ENCODE results near the gene UBALD1. TPM values are rescaled to one million over a fixed set of nuclear protein-coding genes. Genes with fewer than 3 reads are reported as not detected.

The UBALD1 gene
- total RNA-seq, 2 experiments from 2014 or later: 13.4 to 13.5 TPM

DNA sequence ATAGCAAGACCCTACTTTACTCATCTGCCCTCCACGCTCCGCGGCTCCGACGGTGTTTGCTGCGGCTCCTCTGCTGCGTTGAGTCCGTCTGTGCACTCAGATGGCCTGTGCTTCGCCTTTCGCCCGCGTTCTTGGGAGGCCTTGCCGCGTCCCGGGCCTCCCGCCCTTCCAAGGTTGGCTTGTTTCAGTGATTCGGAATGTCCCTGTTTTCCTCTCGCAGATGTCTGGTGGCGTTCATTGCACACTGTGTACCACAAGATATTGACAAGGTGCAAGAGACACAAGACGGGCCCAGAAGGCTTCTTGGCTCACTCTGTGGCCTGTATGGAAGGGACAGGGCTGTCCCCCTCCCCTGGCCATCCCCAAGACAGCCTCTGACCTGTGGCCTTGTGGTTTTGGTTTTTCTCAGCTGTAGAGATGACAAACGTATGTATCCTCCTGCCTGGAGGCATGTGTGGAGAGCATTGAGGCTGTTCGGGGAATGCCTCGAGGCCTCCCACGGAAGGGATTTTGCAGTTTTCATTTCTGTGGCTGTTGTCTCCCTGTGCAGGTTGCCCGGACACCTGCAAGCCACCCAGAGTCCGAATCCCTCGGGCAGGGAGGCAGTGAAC is 25.3 kb upstream of the UBALD1 start:
- no peak overlapping the region for H3K27ac Mint-ChIP-seq
- no peaks in the 10 kb centered on the region for H3K9me3 Mint-ChIP-seq
- DNase-seq: no peak
- CTCF ChIA-PET: interaction anchor here (1.2 kb wide), 1 partner anchor 10 kb away, joined by 4 read pairs; no protein-coding TSS in a partner anchor
- peaks cover 5% of the 10 kb centered on the region for H3K36me3 Mint-ChIP-seq
- peaks cover 23% of the 10 kb centered on the region for H3K4me1 Mint-ChIP-seq (ENCODE audit: low read depth)
- no peak overlapping the region for H3K4me3 Mint-ChIP-seq
- POLR2A ChIA-PET: no interaction called here
- H3K27me3 Mint-ChIP-seq: no peaks in the 10 kb centered on the region
- intact Hi-C loops (cut with micrococcal nuclease): no loop called here

DNA sequence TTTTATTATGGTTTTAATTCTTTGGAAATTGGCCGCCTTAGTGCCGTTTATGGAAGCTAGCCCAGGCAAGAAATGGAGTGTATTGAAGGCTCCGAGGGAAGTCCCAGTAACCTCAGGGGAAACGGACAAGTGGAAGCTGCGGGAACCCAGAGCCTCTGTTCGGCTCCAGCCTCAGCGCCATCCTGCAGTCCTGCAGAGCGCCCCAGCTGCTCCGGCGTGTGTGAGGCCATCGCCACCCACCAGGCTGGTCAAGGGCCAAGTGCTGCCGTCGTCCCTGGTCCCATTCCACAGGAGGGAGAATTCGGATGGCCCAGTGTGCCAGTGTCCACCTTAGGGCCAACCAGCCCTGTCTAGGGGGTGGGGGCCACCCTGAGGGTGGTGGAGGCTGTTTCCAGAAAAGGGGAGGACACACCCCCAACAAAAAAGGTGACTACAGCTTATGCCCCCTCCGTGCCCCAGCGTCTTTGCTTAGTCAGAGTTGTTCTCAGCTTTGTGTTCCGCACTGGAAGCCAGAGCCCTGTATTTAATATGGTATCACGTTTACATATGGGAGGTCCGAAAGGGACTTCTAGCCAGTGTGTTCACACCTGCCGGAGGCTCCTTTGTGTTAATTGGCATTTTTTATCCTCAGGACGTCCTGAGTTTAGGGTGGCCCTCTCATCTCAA is 22.9 kb upstream of the UBALD1 start:
- no peak overlapping the region for H3K4me3 Mint-ChIP-seq
- ChIA-PET CTCF (interaction anchor here (0.6 to 2.6 kb wide), 3 partner anchors 10 to 14 kb away, joined by 3 to 9 read pairs (median 6); partner anchors contain the start of gene MGRN1), POLR2A (interaction anchor here (1.2 kb wide), 1 partner anchor 13 kb away, joined by 3 read pairs; no protein-coding TSS in a partner anchor)
- no peak overlapping the region for H3K27ac Mint-ChIP-seq
- no peak for DNase-seq
- intact Hi-C loops (cut with micrococcal nuclease): no loop called here
- no peaks in the 10 kb centered on the region for H3K9me3 Mint-ChIP-seq
- H3K4me1 Mint-ChIP-seq (ENCODE audit: low read depth): peaks cover 23% of the 10 kb centered on the region
- no peaks in the 10 kb centered on the region for H3K27me3 Mint-ChIP-seq
- H3K36me3 Mint-ChIP-seq: peaks cover 5% of the 10 kb centered on the region

DNA sequence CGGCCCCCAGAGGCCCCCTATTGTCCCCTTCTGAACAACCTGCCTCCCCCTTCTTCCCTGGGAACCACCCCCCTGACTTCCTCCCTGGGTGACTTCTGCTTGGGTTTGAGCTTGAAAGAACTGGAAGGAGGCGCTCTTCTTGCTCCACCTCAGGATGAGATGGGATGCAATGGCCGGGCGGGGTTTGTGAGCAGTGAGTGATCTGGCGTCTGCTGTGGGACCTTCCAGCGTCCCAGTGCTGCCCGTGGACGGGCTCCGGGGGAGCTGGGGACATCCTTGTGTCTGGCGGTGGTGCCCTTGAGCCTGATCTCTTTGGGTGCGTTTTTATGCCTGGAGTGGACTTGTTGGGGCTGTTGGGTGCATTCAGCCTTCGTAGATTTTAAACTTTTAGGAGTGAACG is 21.5 kb upstream of the UBALD1 start:
- Mint-ChIP-seq H3K9me3 (peaks cover 5% of the 10 kb centered on the region), H3K27me3 (no peaks in the 10 kb centered on the region), H3K36me3 (peaks cover 10% of the 10 kb centered on the region), H3K4me1 (ENCODE audit: low read depth) (peaks cover 25% of the 10 kb centered on the region), H3K4me3 (no peak overlapping the region), H3K27ac (no peak overlapping the region)
- no peak for DNase-seq
- CTCF ChIA-PET: interaction anchor here (1.3 to 2.6 kb wide), 2 partner anchors 12 to 15 kb away, joined by 5 to 9 read pairs; partner anchors contain the start of gene MGRN1
- POLR2A ChIA-PET: no interaction called here
- intact Hi-C loops (cut with micrococcal nuclease): no loop called here

DNA sequence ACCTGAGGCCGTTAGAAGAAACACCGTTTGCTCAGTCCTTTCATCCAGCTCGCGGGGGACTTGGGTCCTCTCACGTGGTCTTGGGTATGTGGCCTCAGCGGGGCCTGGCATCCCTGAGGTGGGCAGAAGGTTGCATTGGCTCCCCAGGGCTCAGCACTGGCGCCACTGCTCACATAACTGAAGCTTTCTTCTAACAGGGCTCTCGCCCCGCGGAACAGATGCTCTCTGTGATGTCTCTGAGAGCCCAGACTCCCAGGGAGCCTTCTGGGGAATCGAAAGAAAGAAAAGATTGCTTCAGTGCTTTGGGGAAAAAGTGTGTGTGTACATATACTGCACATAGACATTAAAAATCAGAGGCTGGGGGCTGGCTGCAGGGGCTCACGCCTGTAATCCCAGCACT is 20.1 kb upstream of the UBALD1 start:
- peaks cover 15% of the 10 kb centered on the region for H3K4me1 Mint-ChIP-seq (ENCODE audit: low read depth)
- H3K4me3 Mint-ChIP-seq: no peak overlapping the region
- intact Hi-C loops (cut with micrococcal nuclease): no loop called here
- DNase-seq: no peak
- no peak overlapping the region for H3K27ac Mint-ChIP-seq
- no peaks in the 10 kb centered on the region for H3K27me3 Mint-ChIP-seq
- ChIA-PET CTCF (interaction anchor here (0.8 kb wide), 1 partner anchor 15 kb away, joined by 6 read pairs; no protein-coding TSS in a partner anchor), POLR2A (interaction anchor here (0.6 kb wide), 1 partner anchor 147 kb away, joined by 3 read pairs; no protein-coding TSS in a partner anchor)
- H3K9me3 Mint-ChIP-seq: peaks cover 9% of the 10 kb centered on the region
- H3K36me3 Mint-ChIP-seq: peaks cover 14% of the 10 kb centered on the region

DNA sequence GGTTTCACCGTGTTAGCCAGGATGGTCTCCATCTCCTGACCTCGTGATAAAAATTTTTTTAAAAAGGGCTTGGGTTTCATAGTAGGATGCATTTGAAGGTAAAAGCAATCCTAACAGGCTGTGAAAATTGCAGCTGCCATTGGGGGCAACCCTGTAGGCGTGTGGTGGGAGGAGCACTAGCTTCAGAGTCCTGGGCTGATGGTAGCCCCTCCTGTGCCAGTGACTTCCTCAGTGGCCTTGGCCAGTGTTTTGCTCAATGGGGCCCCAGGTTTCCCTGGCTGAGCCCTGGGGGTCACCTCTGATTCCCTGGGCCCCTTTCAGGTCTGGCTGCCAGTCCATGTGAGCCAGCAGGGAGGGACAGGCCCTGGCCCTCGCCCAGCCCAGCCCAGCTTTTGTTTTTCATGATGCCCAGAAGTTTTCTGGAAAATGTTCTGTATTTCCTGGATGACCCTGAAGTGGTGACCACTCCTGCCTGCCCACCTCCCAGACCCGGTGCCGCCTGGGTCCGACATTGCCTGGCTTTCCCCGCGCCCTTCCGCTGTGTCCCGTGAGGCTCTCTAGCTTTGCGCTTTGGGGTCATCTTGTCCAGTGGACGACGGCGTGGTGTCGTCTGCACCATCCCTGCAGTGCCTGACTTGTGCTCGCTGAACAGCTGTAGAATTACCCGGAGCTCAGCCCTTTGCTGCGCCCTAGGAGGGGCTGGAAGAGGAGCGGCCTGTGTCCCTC is 19.4 kb upstream of the UBALD1 start:
- Mint-ChIP-seq H3K9me3 (peaks cover 9% of the 10 kb centered on the region), H3K36me3 (peaks cover 16% of the 10 kb centered on the region), H3K27me3 (no peaks in the 10 kb centered on the region), H3K27ac (no peak overlapping the region), H3K4me1 (ENCODE audit: low read depth) (peaks cover 14% of the 10 kb centered on the region), H3K4me3 (no peak overlapping the region)
- intact Hi-C loops (cut with micrococcal nuclease): no loop called here
- ChIA-PET POLR2A (no interaction called here), CTCF (interaction anchor here (1.2 kb wide), 1 partner anchor 10 kb away, joined by 4 read pairs; the partner anchor contains the start of gene MGRN1)
- no peak for DNase-seq

DNA sequence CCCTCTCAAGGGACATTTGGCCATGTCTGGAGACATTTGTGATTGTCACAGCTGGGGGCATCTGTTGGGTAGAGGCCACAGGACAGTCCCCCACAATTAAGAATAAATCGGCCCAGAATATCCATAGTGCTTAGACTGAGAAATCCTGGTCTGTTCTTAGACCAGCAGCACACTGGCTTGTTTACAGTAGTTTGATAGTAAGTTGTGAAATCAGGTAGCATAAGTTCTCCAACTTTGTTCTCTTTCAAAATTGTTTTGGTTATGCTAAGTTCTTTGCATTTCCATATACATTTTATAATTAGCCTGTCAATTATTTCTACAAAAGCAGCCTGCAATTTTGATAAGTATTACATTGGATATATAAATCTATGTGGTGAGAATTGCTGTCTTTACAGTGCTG is 16.8 kb upstream of the UBALD1 start:
- CTCF ChIA-PET: interaction anchor here (2.0 kb wide), 1 partner anchor 18 kb away, joined by 6 read pairs; no protein-coding TSS in a partner anchor
- Mint-ChIP-seq H3K27me3 (no peaks in the 10 kb centered on the region), H3K36me3 (peaks cover 16% of the 10 kb centered on the region), H3K9me3 (peaks cover 9% of the 10 kb centered on the region), H3K4me1 (ENCODE audit: low read depth) (peaks cover 20% of the 10 kb centered on the region), H3K27ac (no peak overlapping the region), H3K4me3 (no peak overlapping the region)
- POLR2A ChIA-PET: no interaction called here
- DNase-seq: no peak
- intact Hi-C loops (cut with micrococcal nuclease): no loop called here

DNA sequence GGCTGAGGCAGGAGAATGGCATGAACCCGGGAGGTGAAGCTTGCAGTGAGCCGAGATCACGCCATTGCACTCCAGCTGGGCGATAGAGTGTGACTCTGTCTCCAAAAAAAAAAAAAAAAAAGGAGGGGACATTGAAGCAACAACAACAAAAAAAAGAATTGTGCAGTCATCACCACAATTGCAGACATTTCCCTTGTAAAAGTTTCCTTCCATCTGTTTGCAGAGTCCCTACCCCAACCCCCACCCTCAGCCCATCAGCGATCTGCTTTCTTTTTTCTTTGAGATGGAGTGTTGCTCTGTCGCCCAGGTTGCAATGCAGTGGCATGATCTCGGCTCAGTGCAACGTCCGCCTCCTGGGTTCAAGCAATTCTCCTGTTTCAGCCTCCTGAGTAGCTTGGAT is 13.6 kb upstream of the UBALD1 start:
- intact Hi-C loops (cut with micrococcal nuclease): no loop called here
- POLR2A ChIA-PET: no interaction called here
- no peak for DNase-seq

DNA sequence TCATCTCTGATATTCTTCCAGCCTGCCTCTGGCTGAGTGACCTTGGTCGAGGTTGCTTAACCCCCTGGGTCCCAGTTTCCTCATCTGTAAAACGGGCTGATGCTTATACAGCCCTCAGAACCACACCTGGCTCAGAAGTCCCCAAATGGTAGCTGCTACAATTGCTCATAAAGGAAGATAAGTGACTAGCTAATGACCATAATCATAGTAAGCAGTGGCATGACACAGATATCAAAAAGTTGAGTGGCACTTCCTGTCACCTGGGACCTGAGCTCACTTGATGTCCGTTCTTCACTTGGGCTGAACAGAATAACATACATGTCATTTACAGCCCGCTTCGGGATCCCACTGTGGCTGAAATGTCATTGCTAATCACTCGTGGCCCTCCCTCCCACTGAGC is 11.7 kb upstream of the UBALD1 start:
- intact Hi-C loops (cut with micrococcal nuclease): no loop called here
- H3K4me1 Mint-ChIP-seq (ENCODE audit: low read depth): peaks cover 33% of the 10 kb centered on the region
- peaks cover 5% of the 10 kb centered on the region for H3K9me3 Mint-ChIP-seq
- no peaks in the 10 kb centered on the region for H3K27me3 Mint-ChIP-seq
- ChIA-PET CTCF (interaction anchor here (4.2 kb wide), 2 partner anchors 11 to 24 kb away, joined by 32 to 50 read pairs; partner anchors contain the start of gene UBALD1), POLR2A (no interaction called here)
- H3K4me3 Mint-ChIP-seq: peak overlapping the region; percentile 99
- peak overlapping the region; percentile 95 for H3K27ac Mint-ChIP-seq
- DNase-seq: no peak
- H3K36me3 Mint-ChIP-seq: peaks cover 12% of the 10 kb centered on the region

More for the DNA sequence above, 13.6 kb upstream of the UBALD1 start:
- Mint-ChIP-seq H3K36me3 (peaks cover 16% of the 10 kb centered on the region), H3K27me3 (no peaks in the 10 kb centered on the region), H3K9me3 (peaks cover 9% of the 10 kb centered on the region), H3K4me1 (ENCODE audit: low read depth) (peaks cover 33% of the 10 kb centered on the region), H3K4me3 (no peak overlapping the region), H3K27ac (peak overlapping the region; percentile 8)
- CTCF ChIA-PET: no interaction called here

DNA sequence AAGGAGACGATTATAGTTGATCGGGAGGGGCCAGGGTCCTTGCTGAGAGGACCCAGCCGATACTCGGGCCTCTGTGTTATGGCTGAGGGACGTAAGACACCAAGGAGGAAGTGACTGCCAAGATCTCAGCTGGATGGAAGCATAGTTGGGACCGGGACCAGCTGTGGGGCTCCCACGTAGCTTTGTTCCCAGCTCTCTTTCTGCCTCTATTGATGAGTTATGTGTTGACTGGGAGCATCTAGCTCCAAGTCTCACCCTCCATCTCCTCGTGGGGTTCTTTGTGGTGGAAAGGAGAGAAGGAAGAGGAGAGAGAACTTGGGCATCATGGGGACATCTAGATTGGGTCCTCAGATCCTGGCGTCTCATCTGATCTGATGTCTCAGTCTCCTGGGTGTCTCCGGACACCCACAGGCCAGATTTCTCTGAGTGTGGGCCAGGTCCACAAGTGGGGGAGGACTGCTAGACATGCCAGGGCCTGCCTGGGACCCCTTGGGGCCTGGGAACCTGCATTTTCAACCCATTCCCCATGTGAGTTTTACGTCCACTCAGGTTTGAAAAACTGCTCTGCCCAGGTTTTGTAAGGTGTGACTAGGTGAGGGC is 11.0 kb upstream of the UBALD1 start:
- H3K36me3 Mint-ChIP-seq: peaks cover 7% of the 10 kb centered on the region
- DNase-seq: no peak
- intact Hi-C loops (cut with micrococcal nuclease): loop anchor here (2.0 kb wide), 2 partner anchors 141 to 211 kb away; partner anchors contain the start of gene ZNF500
- peak overlapping the region; percentile 95 for H3K27ac Mint-ChIP-seq
- peaks cover 29% of the 10 kb centered on the region for H3K4me1 Mint-ChIP-seq (ENCODE audit: low read depth)
- H3K9me3 Mint-ChIP-seq: no peaks in the 10 kb centered on the region
- no peaks in the 10 kb centered on the region for H3K27me3 Mint-ChIP-seq
- POLR2A ChIA-PET: interaction anchor here (2.5 kb wide), 1 partner anchor 9 kb away, joined by 18 read pairs; no protein-coding TSS in a partner anchor
- peak overlapping the region; percentile 99 for H3K4me3 Mint-ChIP-seq
- CTCF ChIA-PET: interaction anchor here (1.2 to 4.2 kb wide), 5 partner anchors 10 to 118 kb away, joined by 3 to 50 read pairs (median 24); partner anchors contain the start of genes ANKS3, DNAAF8 and UBALD1

DNA sequence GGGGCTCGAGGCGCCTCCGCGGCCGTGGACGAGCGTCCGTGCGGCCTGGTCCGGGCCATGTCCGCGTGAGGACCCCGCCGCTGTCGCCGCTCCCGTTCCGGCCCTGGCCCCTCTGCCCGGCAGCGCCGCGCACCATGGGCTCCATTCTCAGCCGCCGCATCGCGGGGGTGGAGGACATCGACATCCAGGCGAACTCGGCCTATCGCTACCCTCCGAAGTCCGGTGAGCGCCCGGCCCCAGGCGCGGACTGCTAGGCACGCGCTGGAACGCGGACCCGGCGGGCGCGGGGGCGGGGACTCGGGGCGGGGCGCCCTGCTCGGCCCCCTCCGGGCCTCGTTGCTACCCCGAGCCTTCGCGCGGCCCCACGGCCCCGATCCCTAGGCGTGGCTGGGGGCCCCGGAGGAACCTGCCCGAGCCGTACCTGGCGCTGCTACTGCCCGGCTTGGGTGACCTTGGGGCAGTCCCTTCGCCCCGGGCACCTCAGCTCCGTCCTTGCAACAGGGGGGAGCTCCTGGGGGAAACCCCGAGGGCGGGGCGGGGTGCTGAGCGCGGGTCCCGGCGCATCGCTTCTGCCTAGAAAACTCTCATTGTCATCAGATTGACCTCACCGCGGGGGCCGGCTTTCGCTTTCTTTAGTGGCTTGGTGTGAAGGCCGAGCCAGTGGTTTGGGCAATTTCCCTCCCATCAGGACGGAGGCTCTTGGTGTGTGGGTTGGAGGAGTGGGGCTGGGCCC is 10.3 kb upstream of the UBALD1 start:
- Mint-ChIP-seq H3K4me1 (ENCODE audit: low read depth) (peaks cover 29% of the 10 kb centered on the region), H3K27ac (peak overlapping the region; percentile 95), H3K36me3 (peaks cover 7% of the 10 kb centered on the region), H3K9me3 (no peaks in the 10 kb centered on the region), H3K27me3 (no peaks in the 10 kb centered on the region), H3K4me3 (peak overlapping the region; percentile 99)
- CTCF ChIA-PET: interaction anchor here (0.6 to 4.2 kb wide), 22 partner anchors 8 to 170 kb away, joined by 3 to 50 read pairs (median 4); partner anchors contain the start of genes ANKS3, DNAAF8, HMOX2 and NMRAL1
- intact Hi-C loops (cut with micrococcal nuclease): loop anchor here (1.0 to 2.0 kb wide), 4 partner anchors 9 to 210 kb away; partner anchors contain the start of genes NUDT16L1 and ZNF500
- POLR2A ChIA-PET: interaction anchor here (0.7 to 2.5 kb wide), 3 partner anchors 9 to 86 kb away, joined by 3 to 18 read pairs (median 5); partner anchors contain the start of gene CDIP1
- DNase-seq: peak; percentile 88
